Liver (tissue), 3 donors: Measurements from ENCODE around the gene DMC1.

Experiments
- CTCF ChIP-seq: fragments of 150-350 bp; IDR thresholded peaks from 2 replicates; pipeline ENCODE4 v1.5.1; 2017; ENCODE audit warnings: improper control_type of control experiment, low read depth, low read length; ENCODE audit not compliant: missing input control
- FOXA2 ChIP-seq: IDR thresholded peaks from 2 replicates; pipeline ENCODE4 v1.6.1; 2016; ENCODE audit warnings: antibody characterized with exemption
- GABPA ChIP-seq, 2 donors: IDR thresholded peaks in 1 of 2; conservative IDR thresholded peaks in 1 of 2; 2 replicates each; pipeline ENCODE4 v1.6.1; 2016; ENCODE audit warnings: antibody characterized with exemption in 2 of 2, mild to moderate bottlenecking in 1 of 2, moderate library complexity in 1 of 2
- MAX ChIP-seq: IDR thresholded peaks from 2 replicates; pipeline ENCODE4 v1.6.1; 2016; ENCODE audit warnings: antibody characterized with exemption
- NR2F2 ChIP-seq: IDR thresholded peaks from 2 replicates; pipeline ENCODE4 v1.6.1; 2016; ENCODE audit warnings: antibody characterized with exemption
- RAD21 ChIP-seq, 2 donors: IDR thresholded peaks; 2 replicates each; pipeline ENCODE4 v1.6.1; 2016; ENCODE audit warnings: antibody characterized with exemption in 2 of 2, mild to moderate bottlenecking in 2 of 2
- REST ChIP-seq: IDR thresholded peaks from 2 replicates; pipeline ENCODE4 v1.6.1; 2016; ENCODE audit warnings: antibody characterized with exemption, mild to moderate bottlenecking
- RXRA ChIP-seq, 2 donors: IDR thresholded peaks; 2 replicates each; pipeline ENCODE4 v1.6.1; 2017 to 2018; ENCODE audit warnings: antibody characterized with exemption in 2 of 2, mild to moderate bottlenecking in 1 of 2
- SP1 ChIP-seq: IDR thresholded peaks from 2 replicates; pipeline ENCODE4 v1.6.1; 2018; ENCODE audit warnings: antibody characterized with exemption, mild to moderate bottlenecking
- TAF1 ChIP-seq: conservative IDR thresholded peaks from 2 replicates; pipeline ENCODE4 v1.6.1; 2016; ENCODE audit warnings: antibody characterized with exemption, mild to moderate bottlenecking
- YY1 ChIP-seq: IDR thresholded peaks from 2 replicates; pipeline ENCODE4 v1.6.1; 2016; ENCODE audit warnings: antibody characterized with exemption, mild to moderate bottlenecking
- donor health status: healthy.
- donor health status: healthy.

- TF ChIP-seq CTCF: no peak
- no peak for TF ChIP-seq RAD21 (IDR thresholded peaks at IDR 0.05)
- TF ChIP-seq FOXA2: no peak
- no peak for TF ChIP-seq TAF1
- no peak for TF ChIP-seq YY1
- TF ChIP-seq REST: no peak
- TF ChIP-seq GABPA (IDR thresholded peaks at IDR 0.05 in 1 of 2, conservative IDR thresholded peaks at IDR 0.05 in 1 of 2): no peak
- TF ChIP-seq NR2F2: no peak
- TF ChIP-seq MAX: no peak
- TF ChIP-seq SP1: no peak
- TF ChIP-seq RXRA (IDR thresholded peaks at IDR 0.05): no peak
Measured at GRCh38 chr22:38599466-38599865, 29.5 kb upstream of the DMC1 start.
